ENCODE measurements around the gene CTBP2.

The CTBP2 gene

GRCh38 chr10:125103924-125104323, 56.4 kb downstream of the CTBP2 start:
- no peak for DNase-seq

- DNase-seq, result no peak
Observed at GRCh38 chr10:125103466-125103865, 56.9 kb downstream of the CTBP2 start.

GRCh38 chr10:125102821-125103220, 57.5 kb downstream of the CTBP2 start:
- no peak for DNase-seq

GRCh38 chr10:125102246-125102645, 58.1 kb downstream of the CTBP2 start:
- DNase-seq, result no peak

- no peak for DNase-seq
Observed at GRCh38 chr10:125101581-125101980, 58.8 kb downstream of the CTBP2 start.

- no peak for DNase-seq
Observed at GRCh38 chr10:125101049-125101448, 59.3 kb downstream of the CTBP2 start.

GRCh38 chr10:125097409-125098070, 62.8 kb downstream of the CTBP2 start:
- no peak for DNase-seq

GRCh38 chr10:125096975-125097374, 63.4 kb downstream of the CTBP2 start:
- no peak for DNase-seq

GRCh38 chr10:125096371-125096770, 64.0 kb downstream of the CTBP2 start:
- DNase-seq, result no peak

GRCh38 chr10:125095776-125096175, 64.6 kb downstream of the CTBP2 start:
- no peak for DNase-seq

GRCh38 chr10:125095228-125095627, 65.1 kb downstream of the CTBP2 start:
- no peak for DNase-seq

- no peak for DNase-seq
Observed at GRCh38 chr10:125094806-125095205, 65.6 kb downstream of the CTBP2 start.

GRCh38 chr10:125093974-125094705, 66.2 kb downstream of the CTBP2 start:
- no peak for DNase-seq

GRCh38 chr10:125093199-125093973, 67.0 kb downstream of the CTBP2 start:
- no peak for DNase-seq

GRCh38 chr10:125092564-125093031, 67.8 kb downstream of the CTBP2 start:
- DNase-seq, result no peak

- no peak for DNase-seq
Observed at GRCh38 chr10:125091891-125092290, 68.5 kb downstream of the CTBP2 start.

- DNase-seq, result no peak
Observed at GRCh38 chr10:125089469-125089868, 70.9 kb downstream of the CTBP2 start.

GRCh38 chr10:125087897-125088215, 72.5 kb downstream of the CTBP2 start:
- no peak for DNase-seq

- no peak for DNase-seq
Observed at GRCh38 chr10:125087191-125087896, 73.0 kb downstream of the CTBP2 start.

GRCh38 chr10:125086691-125087090, 73.7 kb downstream of the CTBP2 start:
- DNase-seq, result no peak

GRCh38 chr10:125085258-125086054, 74.9 kb downstream of the CTBP2 start:
- DNase-seq, result no peak

GRCh38 chr10:125084614-125085257, 75.6 kb downstream of the CTBP2 start:
- no peak for DNase-seq
